CD4-positive, alpha-beta T cell treated with Interleukin-17A for 4 hours (primary cell): Measurements from ENCODE around the gene CD8B.

Source experiments
- DNase-seq: peaks from one replicate; pipeline ENCODE4 v3.0.0-alpha.2; 2020; ENCODE audit warnings: mixed read lengths

Gene CD8B

GRCh38 chr2:86793752-86794151 lies 67.9 kb downstream of the CD8B start:
- no peak for DNase-seq

- no peak for DNase-seq
Measured at GRCh38 chr2:86791573-86791972, 70.1 kb downstream of the CD8B start.

GRCh38 chr2:86790676-86791572 lies 70.8 kb downstream of the CD8B start, which contains the start of gene CD8A:
Gene CD8A (minus strand): TSS chr2:86790913. CDS start chr2:86790825, 88 bp downstream.
- DNase-seq = no peak

DNA sequence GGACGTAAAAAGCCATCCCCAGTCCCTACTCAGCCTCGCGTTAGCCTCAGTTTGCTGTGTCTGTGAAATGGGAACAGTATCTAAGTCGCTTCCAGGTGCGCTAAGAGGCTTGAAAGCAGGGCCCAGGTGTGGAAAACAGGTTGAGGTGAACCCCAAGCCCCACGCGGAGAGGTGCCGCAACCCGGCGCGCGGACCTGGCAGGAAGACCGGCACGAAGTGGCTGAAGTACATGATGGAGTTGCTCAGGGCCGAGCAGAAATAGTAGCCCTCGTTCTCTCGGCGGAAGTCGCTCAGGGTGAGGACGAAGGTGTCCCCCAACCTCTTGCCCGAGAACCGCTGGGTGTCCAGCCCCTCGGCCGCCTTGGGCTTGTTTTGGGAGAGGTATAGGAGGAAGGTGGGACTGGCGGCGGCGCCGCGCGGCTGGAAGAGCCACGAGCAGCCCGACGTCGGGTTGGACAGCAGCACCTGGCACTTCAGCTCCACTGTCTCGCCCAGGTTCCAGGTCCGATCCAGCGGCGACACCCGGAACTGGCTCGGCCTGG lies 71.5 kb downstream of the CD8B start:
- no peak for DNase-seq

DNA sequence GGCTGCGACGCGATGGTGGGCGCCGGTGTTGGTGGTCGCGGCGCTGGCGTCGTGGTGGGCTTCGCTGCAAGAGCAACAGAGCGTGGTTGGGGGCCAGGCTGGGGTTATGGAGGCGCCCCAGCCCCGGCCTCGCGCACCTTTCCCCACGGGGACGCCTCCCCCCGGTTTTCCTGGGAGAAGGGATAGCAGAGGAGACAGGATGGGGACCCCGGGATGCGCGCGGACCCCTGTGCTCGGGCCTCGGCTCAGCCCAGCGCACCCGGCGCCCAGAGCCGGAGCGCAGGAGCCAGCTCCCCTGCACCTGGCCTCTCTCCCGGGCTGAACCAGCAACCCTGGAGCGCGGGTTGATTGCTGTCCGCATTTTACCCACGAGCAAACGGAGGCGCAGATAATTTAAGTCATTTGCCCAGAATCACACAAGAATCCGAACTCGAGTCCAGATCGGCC lies 72.0 kb downstream of the CD8B start:
- no peak for DNase-seq

DNA sequence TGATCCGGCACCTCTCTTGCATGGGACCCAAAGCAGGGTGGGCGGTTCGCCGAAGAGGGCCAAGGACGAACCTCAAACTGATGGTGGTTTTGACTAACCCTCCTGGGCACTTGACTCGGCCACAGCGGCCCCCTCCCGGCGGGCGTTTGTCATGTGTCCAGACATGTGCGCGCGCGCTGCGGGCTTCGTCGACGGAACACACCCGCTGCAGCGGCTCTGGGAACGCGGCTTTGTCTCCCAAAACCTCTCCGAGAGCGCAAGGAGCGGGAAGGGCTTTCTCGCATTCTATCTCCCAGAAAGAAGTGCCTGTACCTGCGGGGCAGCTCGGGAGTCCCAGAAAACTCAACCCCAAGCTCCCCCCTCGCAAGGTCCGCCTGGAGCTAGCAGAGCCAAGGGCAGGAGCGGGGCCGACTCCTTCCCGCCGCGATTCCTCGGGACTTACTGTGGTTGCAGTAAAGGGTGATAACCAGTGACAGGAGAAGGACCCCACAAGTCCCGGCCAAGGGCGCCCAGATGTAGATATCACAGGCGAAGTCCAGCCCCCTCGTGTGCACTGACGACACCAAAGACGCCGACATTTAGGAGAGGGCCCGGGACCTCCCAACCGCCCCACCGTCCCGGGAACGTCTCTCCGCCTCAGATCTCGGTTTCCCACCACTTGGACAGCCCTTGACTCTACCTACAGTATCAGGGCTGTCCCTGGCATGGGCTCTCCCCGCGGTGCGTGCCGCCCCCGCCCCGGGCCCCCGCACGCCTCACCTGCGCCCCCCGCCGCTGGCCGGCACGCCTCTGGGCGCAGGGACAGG lies 72.6 kb downstream of the CD8B start:
- no peak for DNase-seq

GRCh38 chr2:86788165-86788564 lies 73.5 kb downstream of the CD8B start:
- DNase-seq = no peak

- DNase-seq = no peak
Measured at GRCh38 chr2:86787736-86788135, 74.0 kb downstream of the CD8B start.

GRCh38 chr2:86786001-86786536 lies 75.6 kb downstream of the CD8B start:
- no peak for DNase-seq

- no peak for DNase-seq
Measured at GRCh38 chr2:86785456-86785855, 76.2 kb downstream of the CD8B start.

- DNase-seq = no peak
Measured at GRCh38 chr2:86783615-86784339, 77.9 kb downstream of the CD8B start.

GRCh38 chr2:86782748-86783147 lies 78.9 kb downstream of the CD8B start:
- DNase-seq = no peak

- DNase-seq = no peak
Measured at GRCh38 chr2:86781363-86781762, 80.3 kb downstream of the CD8B start.

DNA sequence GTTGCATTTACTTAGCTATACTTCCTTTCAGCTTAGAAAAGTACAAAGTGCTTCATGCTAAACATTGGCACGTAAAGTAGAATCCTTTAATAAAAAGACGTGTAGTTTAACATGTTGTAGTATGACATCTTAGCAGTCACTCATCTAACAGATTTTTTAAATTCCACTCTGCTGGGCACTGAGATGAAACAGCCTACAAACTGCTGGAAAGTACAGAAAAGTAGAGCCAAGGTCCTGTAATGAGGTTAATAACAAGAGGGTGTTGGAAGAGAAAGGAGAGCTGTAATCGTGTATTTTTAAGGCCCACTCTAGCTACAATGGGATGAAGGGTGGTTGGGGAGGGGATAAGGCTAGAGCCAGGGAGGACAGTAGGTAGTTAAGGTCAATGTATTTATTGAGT lies 81.7 kb downstream of the CD8B start:
- no peak for DNase-seq

GRCh38 chr2:86778957-86779356 lies 82.7 kb downstream of the CD8B start:
- no peak for DNase-seq

DNA sequence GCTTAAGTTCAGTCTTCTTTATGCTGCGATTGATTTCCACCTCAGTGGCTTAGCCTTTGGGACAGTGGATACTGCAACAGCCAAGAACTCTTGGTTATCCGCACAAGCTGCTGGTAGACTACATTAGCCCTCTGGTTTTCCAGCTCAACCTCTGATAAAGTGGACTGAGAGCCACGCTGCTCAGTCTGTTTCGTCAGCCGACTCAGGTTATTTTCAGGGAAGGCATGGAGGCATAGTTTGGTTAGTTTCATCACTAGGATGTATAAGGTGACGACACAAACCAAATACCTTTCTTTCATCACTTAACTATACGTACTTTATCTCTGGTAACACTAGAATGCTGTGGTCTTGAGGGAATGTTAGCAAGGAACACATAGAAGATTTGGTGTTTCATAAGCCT lies 85.2 kb downstream of the CD8B start:
- DNase-seq = no peak

- DNase-seq = no peak
Measured at GRCh38 chr2:86775338-86775737, 86.3 kb downstream of the CD8B start.

GRCh38 chr2:86774862-86775261 lies 86.8 kb downstream of the CD8B start:
- no peak for DNase-seq

DNA sequence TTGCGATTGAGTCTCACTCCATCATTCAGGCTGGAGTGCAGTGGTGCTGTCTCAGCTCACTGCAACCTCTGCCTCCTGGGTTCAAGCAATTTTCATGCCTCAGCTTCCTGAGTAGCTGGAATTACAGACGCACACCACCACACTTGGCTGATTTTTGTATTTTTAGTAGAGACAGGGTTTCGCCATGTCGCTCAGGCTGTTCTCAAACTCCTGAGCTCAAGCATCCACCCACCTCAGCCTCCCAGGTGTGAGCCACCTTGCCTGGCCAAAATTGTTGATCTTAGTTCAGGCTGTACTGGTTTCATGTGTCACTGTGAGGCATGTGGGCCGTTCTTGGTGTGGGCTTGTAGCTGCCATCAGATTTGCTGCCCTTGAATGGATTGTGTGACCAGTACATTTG lies 89.1 kb downstream of the CD8B start:
- DNase-seq = no peak

GRCh38 chr2:86770816-86771301 lies 90.8 kb downstream of the CD8B start:
- DNase-seq = no peak

DNA sequence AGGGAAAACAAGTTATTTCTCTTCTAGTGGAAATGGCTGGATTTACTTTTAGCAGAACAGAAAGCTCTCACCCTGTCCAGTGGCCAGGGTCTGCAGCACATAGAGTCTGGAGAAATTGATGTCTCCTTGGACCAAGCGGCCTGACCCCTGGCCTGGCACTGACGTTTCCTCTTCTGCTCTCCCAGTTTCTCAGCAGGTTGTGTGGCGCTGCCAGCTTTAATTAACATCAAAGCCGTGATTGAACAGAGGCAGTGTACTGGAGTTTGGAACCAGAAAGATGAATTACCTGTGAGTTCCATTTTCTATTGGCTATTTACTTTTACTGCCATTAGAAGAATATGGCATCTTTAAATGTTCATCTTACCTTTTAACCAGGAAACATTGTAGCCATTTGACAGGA lies 91.8 kb downstream of the CD8B start:
- DNase-seq = no peak

GRCh38 chr2:86768189-86768949 lies 93.3 kb downstream of the CD8B start:
- DNase-seq = no peak
